GM19239 (cell line): ENCODE results near the gene EFL1.
"Not testable (repeated sequence)": the region's sequence is repeated elsewhere in the genome, so short reads cannot be mapped to it uniquely, and the experiment has no call there.

Experiments
- DNase-seq: peaks from one replicate; pipeline ENCODE4 v3.0.0; 2011; ENCODE audit warnings: low spot score; ENCODE audit not compliant: insufficient read length
- FAIRE-seq: peaks from 2 replicates; lab custom pipeline; 2011; peaks lifted over from hg19 to GRCh38; lab: Jason Lieb, UNC

The EFL1 gene

DNA sequence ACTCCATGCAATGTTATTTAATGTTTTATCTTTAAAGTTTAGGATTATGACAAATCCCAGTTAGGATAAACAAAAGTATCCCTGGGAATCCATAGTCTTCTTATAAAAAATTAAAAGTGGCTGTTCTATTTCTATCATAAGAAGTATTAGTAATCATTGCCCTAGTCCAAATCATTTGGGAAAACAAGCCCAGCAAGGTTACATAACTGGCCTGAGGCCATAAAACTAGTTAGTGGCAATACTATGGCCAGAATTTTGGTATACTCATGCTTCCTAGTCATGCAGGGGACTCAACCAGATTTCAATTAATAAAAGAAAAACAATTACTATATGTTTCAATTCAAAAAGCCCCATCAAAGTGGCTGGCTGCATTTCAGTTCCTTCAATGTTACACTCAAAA, 50.3 kb downstream of the EFL1 start:
- not testable (repeated sequence) for DNase-seq

DNA sequence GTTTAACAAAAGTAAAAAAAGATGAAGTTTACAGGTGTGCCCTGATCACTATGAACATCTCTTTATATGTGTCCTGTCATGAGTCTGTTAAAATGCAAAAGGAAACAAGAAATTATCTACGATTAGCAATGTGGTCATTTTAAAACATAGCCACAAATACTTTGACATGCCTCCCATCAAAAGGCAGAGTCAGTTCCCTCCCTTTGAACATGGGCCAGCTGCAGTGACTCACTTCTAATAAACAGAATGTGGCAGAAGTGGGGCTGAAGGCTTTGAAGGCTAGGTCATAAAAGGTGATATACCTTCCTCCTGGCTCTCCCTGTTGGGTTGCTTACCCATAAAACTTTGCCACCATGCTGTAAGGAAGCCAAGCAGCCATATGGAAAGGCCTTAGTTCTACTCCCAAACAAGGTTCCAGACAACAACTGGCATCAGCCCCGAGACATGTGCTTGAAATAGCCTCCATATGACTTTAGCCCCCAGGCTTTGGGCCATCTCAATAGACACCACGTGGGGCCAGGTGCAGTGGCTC, 52.4 kb downstream of the EFL1 start:
- FAIRE-seq, DNase-seq: not testable (repeated sequence)

More for the DNA sequence above, 50.3 kb downstream of the EFL1 start:
- FAIRE-seq = not testable (repeated sequence)

DNA sequence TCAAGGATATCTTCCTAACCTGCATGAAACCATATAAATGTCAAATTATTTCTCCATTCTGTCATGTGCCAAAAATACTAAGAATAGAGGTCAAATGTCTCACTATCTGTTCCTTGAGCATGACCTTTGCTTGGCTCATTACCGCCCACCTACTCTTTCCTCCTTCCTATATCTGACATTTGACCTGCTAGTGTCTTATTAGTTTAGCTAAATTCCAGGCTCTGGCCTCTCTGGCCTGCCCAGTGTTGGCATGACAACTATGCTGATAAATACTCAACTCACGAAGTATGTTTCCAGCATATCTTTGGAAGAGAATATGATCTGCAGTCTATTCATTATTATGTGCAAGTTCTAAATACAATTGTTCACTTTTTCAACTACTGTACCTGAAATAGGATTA, 58.0 kb downstream of the EFL1 start:
- FAIRE-seq, DNase-seq: not testable (repeated sequence)

DNA sequence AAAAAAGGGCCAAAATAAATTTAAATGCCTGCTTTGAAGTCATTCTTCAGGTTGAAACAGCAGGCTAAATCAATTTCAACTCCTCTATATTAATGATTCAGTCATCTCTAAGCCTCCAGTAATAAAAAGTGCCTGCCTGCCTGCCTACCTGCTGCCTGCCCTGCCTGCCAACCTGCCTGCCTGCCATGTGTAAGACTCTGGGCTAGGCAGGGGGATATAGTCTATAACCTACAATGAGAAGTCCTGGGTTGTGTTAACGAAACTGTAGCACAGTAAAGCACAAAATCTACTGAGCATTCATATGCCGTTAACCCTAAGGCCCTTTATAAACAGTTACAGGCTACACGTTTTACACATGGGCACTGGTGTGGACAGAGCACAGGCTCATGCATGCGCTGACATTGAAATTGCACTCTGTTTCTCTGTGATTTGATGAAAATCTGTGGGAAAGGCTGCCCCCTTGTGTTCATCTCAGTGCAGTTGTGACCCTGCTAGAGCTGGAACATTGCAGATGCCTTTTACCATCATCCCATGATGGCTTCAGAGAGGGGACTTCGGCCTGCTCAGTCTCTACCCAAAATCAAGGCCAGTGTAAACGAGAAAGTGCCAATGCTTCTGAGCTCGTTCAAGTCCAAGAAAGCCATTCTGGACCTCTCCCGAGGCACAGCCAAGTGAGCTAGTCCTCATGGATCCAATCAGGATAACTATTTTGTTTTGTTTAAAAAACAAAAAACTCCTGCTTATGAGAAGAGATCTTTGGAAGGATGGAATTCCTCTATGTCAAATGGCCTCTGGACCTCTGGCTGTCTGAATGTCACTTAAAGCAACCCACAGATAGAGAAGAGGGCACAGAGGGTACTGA, 64.6 kb downstream of the EFL1 start:
- DNase-seq (peak; percentile 14), FAIRE-seq (peak; percentile 92)

DNA sequence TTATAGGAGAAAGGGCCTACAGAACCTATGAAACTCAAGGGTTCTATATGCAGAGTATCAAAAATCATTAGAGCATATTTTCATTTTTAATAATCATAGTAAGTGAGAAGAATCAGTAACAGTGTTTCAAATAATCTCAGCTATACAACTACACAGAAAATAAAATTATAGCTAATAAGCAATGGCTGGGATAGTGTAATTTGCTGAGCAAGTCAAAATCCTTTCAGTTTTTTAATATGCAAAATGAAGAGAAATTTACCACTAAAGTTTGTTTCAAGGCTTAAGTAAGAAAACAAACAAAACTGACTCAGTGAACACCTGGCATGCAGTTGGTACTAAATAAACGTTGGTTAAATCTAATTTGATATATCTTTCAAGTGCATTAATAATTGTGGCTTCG, 66.2 kb downstream of the EFL1 start:
- FAIRE-seq = no peak

DNA sequence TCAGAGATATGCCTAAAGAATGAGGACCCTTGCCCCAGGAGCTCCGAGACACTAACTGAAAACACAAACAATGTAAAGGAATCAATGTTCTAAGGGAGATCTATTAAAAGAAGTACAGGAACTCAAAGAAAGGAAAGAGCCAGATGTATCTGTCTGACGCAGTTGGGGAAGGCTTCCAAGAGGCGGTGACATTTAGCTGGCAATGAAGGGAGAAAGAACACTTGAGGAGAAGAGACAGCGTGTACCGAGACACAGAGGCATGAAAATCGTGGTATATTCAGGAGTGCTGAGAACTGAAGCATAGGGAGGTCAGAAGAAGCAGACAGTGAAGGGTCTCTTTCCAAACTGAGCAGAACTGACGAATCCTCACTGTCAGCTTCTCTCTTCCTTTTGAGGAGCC, 66.7 kb downstream of the EFL1 start:
- not testable (repeated sequence) for DNase-seq, FAIRE-seq

More for the DNA sequence above, 66.2 kb downstream of the EFL1 start:
- DNase-seq = no peak

DNA sequence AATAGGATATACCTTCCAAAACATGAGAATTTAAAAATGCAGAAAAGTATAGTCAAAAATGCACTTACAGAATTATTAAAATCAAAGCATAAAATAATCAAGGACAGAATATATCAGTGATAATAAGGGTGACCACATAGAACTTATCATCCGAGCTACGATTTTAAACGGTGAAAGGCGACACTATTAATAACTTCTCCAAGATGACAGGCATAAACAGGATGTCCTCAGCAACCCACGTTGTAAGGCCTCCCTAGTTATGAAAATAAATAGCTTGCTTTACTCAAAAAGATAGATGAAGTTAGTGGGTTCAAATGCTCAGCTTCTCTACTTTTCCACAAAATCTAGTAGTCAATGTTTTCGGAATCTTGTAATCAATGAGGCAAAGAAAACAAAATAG, 68.0 kb downstream of the EFL1 start:
- DNase-seq, FAIRE-seq: not testable (repeated sequence)

DNA sequence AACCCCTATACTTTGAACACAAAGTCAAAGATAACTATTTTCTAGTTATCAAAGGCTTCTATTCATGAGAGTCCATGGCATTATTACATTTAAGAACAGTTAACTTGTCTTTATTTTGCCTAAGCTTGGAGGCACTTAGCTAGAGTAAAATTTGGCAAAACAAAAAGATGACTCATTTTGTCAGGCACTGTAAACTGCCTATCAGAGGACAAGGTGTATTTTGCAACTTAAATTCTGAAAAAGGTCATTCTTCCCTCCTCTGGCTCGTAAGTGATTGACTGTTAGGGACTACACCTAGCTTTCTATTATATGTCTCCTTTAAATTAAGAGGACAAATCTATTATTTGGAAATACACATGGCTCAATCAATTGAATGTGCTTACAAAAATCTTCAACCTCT, 69.1 kb downstream of the EFL1 start:
- DNase-seq, FAIRE-seq: not testable (repeated sequence)

DNA sequence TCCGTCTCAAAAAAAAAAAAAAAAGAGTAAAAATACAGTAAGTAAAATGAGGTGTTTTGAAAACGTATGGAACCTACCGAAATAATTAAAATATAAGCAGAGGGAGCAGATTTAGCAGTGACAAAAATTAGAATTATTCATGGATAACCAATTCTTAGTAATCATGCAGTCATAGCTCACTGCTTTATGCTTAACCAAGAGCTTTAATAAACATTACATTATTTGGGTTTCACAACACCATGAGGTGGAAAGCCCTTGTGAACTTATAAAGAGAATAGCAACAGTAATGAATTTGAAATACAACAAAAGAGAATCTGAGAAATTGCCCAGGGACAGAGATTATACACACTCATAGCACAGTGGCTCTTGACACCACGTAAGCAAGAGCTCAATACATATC, 70.1 kb downstream of the EFL1 start:
- DNase-seq, FAIRE-seq: not testable (repeated sequence)

DNA sequence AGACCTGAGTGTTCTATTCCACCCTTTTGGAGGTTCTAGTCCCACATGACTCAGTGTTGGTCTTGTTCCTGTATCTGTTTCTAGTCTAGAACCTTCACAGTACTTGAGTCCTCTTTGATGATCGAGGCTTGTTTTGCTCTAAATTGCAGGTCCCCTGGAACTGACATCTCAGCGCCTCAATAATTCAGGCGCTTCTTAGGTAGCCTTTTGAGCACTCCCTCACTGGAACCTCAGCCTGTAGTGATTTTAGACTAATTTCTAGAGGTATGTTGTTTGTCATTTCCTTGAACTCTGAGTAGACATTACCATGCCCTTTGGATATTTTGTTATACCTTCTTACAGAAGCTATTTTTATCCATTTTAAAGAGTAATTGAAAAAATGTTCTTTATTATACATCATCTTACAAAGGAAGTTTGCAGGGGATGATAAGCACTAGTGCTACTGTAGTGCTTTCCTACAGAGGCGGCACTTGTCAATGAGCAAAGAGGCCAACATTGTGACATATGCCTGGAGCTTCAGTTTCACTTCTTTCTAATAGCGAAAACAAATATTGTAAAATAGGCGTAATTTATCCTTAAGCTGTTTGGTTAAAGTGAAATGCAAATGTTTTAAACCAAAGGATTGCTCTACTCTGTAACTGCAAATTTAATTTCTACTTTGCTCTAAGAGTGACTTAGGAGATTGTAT, 75.7 kb downstream of the EFL1 start:
- DNase-seq (peak; percentile 12), FAIRE-seq (peak; percentile 87)

DNA sequence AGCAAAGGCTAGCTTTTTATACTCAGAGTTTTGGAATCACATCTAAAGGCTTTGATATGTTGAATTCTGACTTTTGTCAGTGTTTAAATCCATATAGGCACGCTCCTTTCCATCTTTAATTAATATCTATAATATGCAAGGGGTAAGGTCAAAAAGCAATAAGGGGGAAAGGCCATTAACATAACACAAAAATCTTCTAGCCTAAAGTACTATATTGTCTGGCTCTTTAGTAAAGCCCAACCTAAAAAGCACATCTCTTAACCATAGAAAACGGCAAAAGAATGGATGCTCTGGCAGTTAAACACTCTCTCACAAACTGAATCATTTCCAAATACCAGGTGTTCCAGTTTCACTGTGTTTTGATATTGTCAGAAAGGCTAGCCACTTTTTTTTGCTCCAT, 76.4 kb downstream of the EFL1 start:
- no peak for DNase-seq
- FAIRE-seq = no peak

DNA sequence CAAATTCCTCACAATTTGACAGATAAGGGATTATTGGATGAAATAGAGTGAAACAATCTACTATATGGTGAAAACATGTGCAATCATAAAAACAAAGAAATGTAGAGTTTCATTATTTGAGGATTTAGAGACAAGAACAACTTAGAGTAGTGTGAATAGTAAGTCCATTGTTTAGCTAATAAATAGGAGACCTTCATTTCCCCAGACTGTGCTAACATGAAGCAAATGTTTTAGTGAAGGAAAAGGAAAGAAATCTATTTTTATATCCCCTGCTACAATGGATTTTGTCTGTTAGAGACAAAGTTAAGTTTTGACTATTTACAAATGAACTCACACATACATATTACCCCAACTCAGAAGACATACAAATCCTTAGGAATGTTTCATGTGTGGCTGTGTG, 77.8 kb downstream of the EFL1 start:
- no peak for FAIRE-seq
- no peak for DNase-seq

DNA sequence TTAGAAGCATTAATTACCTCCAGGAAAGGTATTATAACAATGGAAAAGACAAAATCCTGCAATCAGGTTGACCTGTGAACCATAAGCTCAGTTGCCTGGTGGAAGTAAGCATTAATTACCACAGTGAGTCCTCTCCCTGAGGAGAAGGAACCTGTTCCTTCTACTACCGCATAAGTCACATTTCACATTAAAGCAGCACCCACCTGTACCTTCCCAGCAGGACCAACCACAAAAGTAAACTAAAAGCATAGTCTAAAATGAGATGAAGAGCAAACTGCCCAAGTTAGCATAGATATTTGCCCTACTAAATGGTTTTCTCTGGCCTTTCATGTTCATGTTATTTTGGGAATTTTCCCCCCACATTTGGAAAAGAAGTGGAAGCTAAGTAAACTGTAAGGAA, 78.2 kb downstream of the EFL1 start:
- DNase-seq (no peak), FAIRE-seq (no peak)

DNA sequence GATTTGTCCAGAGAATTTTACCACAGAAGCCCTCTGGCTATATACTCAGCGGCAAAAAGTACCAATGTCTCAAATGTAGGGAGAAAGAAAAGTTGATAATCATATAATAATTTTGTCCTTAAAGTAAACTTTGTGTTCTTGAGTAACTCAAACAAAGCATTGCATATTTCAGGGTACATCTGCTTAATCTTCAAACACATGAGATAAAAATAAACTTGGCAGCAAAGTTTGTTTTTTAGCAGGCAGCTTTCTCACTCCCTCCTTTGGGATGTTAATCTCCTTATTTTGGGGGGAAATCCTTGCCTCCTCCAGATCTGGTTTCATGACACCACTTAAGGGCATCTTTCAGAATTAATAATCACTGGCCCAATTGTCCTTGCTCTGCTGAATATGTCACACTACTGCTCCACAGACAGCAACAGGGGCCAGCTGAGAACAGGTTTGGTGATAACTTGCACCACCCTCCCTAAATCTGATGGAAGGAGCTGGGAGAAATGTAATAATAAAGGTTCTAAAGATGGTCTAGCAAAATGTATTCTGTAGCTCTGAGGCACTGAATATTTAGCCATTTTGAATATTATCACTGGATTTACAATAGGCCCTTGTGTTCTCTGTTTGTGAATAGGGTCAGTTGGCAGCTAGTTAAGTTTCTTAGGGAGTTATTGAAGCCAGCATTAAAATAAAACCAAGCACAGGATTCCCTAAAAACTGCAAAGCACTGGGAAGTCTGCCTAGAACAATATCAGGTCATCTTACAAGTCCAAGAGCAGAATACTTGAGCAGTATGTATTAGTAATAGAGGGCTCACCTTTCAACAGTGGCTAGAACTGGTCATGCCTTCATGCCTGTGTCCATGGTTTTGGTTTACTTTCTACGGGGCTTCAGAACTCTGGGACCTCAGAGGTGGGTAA, 79.2 kb downstream of the EFL1 start:
- DNase-seq (no peak), FAIRE-seq (no peak)

DNA sequence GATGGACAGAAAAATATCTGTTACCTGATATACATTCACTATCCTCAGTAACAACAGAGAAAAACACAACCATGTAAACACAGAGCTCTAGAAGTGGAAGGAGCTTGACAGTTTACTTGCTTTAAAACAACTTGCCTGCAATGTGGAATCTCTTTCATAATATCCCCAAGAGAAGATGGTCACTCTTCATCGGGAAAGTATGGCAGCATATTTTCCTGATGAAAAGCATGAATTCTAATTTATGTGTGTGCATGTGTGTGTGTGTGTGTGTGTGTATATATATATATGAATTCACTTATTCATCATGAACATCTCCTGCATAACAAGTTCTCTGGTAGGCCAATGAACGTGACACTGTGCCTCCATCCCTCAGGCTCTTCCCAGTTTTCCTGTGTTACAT, 81.2 kb downstream of the EFL1 start:
- FAIRE-seq (no peak), DNase-seq (no peak)

DNA sequence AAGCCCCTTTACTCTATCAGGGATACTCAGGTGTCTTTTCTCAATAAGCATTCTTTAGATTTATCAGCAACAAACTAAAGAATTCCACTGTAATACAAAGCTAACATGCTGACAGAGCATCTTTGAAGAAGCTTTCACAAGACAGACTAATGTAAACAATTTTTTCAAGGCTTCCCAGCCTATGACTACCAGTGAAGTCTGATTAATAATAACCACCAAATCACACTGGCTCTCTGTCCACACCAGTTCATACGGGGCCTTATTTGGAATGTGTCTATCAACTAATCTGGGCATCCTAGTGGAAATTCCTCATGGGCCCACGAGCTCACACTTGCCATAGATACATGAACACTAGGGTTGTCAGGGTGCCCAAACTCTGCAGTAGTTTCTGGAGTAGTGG, 84.5 kb downstream of the EFL1 start:
- FAIRE-seq (no peak), DNase-seq (no peak)

DNA sequence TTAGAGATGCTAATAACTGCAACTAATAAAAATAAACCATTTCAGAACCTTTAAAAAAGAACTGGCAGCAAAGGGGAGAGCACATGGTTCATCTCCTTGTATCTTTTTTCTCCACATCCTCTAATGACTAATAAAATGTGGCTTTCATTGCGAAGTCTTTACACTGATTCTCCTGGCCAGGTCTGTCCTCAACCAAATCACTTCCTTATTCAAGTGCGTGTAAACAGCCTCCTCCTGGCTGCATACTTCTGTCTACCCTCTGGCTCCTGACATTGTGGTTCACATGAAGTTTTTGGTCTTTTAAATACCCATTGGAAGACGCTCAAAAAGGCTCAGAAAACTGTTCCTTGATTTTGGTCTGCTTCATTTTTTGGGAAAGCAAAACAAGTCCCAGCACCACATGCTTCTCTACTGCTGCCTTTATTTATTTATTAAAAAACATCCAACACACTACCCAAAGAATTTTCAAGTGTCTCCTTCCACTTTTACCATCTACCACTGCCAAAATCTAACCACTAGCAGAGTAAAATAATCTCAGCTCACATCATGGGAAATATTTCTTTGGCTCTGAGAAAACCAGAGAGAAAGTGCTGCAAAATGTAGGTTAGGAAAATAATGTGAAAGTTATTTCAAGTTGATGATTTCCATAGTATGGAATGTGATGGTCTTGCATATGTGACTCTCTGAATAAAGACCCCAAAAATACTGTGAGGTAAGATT, 85.1 kb downstream of the EFL1 start:
- no peak for FAIRE-seq
- no peak for DNase-seq

DNA sequence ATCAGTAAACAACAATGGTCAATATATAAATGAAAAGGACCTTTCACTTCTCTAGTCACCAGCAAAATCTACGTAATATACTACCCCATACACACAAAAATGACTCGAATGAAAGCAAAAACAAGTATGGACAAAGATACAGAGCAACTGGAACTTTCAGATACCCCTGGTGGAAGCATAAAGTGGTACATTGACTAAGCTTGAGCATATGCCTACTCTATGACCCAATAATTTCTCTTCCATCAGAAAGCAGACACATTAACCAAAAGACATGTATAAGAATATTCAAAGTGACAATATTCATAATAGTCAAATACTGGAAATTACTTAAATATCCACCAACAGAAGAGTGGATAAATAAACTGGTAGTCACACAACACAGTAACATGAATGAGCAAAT, 86.0 kb downstream of the EFL1 start:
- DNase-seq (no peak), FAIRE-seq (no peak)

DNA sequence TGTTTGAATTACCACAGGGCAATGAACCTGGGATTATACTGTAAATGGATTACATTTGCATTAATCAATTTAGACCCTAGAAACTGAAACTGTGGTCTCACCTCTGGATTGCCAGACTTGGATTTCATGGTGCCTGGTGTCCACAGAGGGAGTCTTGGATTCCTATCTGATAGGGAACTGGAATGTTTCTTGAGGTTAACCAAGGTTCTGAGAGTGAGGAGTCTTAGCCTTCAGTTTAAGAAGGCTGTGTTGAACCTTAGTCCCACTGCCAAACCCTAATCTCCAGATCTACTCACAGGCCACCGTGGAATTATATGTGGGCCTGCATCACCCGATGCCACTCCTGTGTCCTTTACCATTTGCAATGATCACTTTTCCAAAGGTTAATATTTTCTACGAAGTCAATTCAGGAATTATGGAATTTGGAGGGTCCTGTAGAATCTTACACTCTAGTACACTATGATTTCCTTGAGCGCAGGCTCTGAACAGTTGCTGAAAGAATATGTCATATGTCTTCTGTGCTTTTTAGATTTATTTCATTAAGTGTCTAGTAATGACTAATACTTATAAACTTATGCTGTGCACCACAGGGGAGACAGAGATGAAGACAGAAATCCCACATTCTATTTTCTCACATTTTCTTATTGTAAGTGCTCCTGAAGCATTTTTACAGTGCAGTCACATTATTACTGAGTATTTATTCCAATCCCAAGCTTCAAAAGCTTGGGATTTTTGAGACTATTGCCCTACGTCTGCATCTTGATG, 87.9 kb downstream of the EFL1 start:
- no peak for FAIRE-seq
- DNase-seq = no peak
